HG03196 (cell line): Measurements from ENCODE around the gene ALDOA.
A peak's percentile ranks its signal among the peaks of the same experiment; 100 is the strongest.
"Not testable (repeated sequence)": the region's sequence is repeated elsewhere in the genome, so short reads cannot be mapped to it uniquely, and the experiment has no call there.

Experiments used
- ATAC-seq: cut with Tn5 transposase; IDR thresholded peaks from one replicate; pipeline ENCODE4 v1.9.1; 2021; ENCODE audit not compliant: unreplicated experiment

The ALDOA gene

GRCh38 chr16:30065102-30065942 lies at the start of gene ALDOA:
Gene ALDOA (plus strand): TSS chr16:30065760. CDS start chr16:30066898, 1,138 bp downstream.
- peak; percentile 73 for ATAC-seq

GRCh38 chr16:30016555-30017276 lies 48.8 kb upstream of the ALDOA start:
- no peak for ATAC-seq

GRCh38 chr16:30017277-30017656 lies 48.3 kb upstream of the ALDOA start:
- ATAC-seq: no peak

GRCh38 chr16:30017937-30018336 lies 47.6 kb upstream of the ALDOA start:
- not testable (repeated sequence) for ATAC-seq

GRCh38 chr16:30018731-30019158 lies 46.8 kb upstream of the ALDOA start:
- ATAC-seq: no peak

GRCh38 chr16:30022887-30023286 lies 42.7 kb upstream of the ALDOA start, which contains the start of gene C16orf92:
Gene C16orf92 (plus strand): TSS chr16:30023198. CDS start chr16:30023341, 143 bp downstream.
- ATAC-seq: no peak

GRCh38 chr16:30023586-30023985 lies 42.0 kb upstream of the ALDOA start:
- no peak for ATAC-seq

- no peak for ATAC-seq
These were observed 41.1 kb upstream of the ALDOA start for GRCh38 chr16:30024451-30024850.

- ATAC-seq: no peak
These were observed 40.4 kb upstream of the ALDOA start for GRCh38 chr16:30025156-30025555.

GRCh38 chr16:30025574-30025973 lies 40.0 kb upstream of the ALDOA start:
- no peak for ATAC-seq

GRCh38 chr16:30026449-30026848 lies 39.1 kb upstream of the ALDOA start:
- no peak for ATAC-seq

GRCh38 chr16:30027588-30028437 lies 37.7 kb upstream of the ALDOA start:
- no peak for ATAC-seq

- ATAC-seq: no peak
These were observed 37.0 kb upstream of the ALDOA start for GRCh38 chr16:30028438-30029076.

GRCh38 chr16:30030011-30030685 lies 35.4 kb upstream of the ALDOA start:
- no peak for ATAC-seq

- ATAC-seq: no peak
These were observed 34.6 kb upstream of the ALDOA start, which contains the start of gene TLCD3B for GRCh38 chr16:30030841-30031413. Gene TLCD3B (minus strand): TSS chr16:30031271. CDS start chr16:30030527, 744 bp downstream.

GRCh38 chr16:30031477-30031918 lies 34.1 kb upstream of the ALDOA start:
- ATAC-seq: no peak

GRCh38 chr16:30032083-30032819 lies 33.3 kb upstream of the ALDOA start:
- ATAC-seq: no peak

- no peak for ATAC-seq
These were observed 32.3 kb upstream of the ALDOA start for GRCh38 chr16:30033270-30033669.

- no peak for ATAC-seq
These were observed 25.3 kb upstream of the ALDOA start for GRCh38 chr16:30040221-30040620.
